ENCODE measurements around the gene STAT3.
"Not testable (repeated sequence)": the region's sequence is repeated elsewhere in the genome, so short reads cannot be mapped to it uniquely, and the experiment has no call there.

STAT3 gene

GRCh38 chr17:42386777-42387657, 1.2 kb downstream of the STAT3 start:
- DNase-seq (ENCODE audit: low spot score), result no peak

GRCh38 chr17:42381898-42382297, 6.3 kb downstream of the STAT3 start:
- no peak for DNase-seq (ENCODE audit: low spot score)

GRCh38 chr17:42380935-42381334, 7.3 kb downstream of the STAT3 start:
- DNase-seq (ENCODE audit: low spot score), result no peak

- DNase-seq (ENCODE audit: low spot score), result peak; percentile 27
Observed at GRCh38 chr17:42378959-42379594, 9.2 kb downstream of the STAT3 start.

DNA sequence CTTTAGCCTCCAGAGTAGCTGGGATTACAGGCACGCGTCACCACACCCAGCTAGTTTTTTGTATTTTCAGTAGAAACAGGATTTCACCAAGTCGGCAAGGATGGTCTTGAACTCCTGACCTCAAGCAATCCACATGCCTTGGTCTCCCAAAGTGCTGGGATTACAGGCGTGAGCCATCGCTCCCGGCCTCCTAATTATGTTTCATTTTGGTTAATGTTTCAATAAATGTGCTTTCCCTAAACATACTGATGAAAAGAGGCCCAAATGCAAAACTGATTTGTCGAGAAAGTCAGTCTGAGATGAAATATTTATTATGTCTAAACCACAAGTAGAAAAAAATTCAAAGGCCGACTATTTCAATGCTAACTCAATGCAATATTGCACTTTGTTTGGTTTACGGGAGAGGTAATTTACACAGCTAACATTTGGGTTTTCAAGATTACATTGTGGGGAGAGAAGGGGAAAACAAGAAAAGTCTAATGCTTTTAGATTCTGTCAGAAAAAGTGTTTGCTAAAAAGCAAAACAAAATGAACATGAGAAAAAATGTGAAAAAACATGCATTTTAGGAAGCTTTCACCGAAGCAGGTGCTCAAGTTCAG, 9.8 kb downstream of the STAT3 start:
- DNase-seq (ENCODE audit: low spot score), result no peak

DNA sequence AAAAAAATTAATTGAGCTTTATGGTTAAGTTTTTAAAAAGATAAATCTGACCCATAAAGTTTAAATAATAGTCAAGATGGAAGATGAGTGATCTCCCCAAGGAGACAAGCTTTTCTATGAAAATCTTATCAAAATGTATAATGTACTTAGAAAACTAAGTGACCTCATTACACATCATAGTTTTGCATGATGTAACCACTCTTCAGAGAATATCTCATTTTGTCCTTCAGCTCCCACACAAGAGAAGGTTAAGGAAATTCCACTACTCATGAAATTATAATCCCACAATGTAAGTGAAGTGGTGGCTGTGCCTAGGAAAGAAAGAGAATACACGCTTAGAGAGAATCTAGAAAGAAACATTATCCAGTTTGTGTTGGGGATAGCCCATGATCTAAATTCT, 14.3 kb downstream of the STAT3 start:
- DNase-seq (ENCODE audit: low spot score), result no peak

DNA sequence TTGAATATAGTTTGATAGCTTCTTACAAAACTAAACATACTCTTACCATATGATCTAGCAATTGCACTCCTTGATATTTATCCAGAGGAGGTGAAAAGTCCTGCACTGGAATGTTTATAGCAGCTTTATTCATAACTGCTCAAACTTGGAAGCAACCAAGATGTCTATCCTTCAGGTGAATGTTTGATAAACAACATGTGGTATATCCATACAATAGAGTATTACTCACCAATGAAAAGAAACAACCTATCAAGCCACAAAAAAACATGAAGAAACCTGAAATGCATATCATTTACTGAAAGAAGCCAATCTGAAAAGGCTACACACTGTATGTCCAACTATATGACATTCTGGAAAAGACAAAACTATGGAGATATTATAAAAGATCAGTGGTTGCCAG, 16.1 kb downstream of the STAT3 start:
- DNase-seq (ENCODE audit: low spot score), result no peak

DNA sequence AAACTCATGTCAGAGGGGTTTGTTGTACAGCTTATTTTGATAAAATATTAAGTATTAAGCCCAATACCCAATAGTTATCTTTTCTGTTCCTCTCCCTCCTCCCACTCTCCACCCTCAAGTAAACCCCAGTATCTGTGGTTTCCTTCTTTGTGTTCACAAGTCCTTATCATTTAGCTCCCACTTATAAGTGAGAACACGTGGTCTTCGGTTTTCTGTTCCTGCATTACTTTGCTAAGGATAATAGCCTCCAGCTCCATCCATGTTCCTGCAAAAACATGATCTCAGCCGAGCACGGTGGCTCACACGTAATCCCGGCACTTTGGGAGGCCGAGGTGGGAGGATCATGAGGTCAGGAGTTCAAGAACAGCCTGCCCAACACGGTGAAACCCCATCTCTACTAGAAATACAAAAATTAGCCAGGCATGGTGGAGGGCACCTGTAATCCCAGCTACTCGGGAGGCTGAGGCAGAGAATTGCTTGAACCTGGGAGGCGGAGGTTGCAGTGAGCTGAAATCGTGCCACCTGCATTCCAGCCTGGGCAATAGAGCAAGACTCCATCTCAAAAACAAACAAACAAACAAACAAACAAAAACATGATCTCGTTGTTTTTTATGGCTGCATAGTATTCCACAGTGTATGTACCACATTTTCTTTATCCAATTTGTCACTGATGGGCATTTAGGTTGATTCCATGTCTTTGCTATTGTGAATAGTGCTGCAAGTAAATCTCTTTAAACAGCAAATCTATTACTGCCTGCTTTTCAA, 19.3 kb downstream of the STAT3 start:
- DNase-seq (ENCODE audit: low spot score), result not testable (repeated sequence)

GRCh38 chr17:42368310-42368709, 19.9 kb downstream of the STAT3 start:
- not testable (repeated sequence) for DNase-seq (ENCODE audit: low spot score)

DNA sequence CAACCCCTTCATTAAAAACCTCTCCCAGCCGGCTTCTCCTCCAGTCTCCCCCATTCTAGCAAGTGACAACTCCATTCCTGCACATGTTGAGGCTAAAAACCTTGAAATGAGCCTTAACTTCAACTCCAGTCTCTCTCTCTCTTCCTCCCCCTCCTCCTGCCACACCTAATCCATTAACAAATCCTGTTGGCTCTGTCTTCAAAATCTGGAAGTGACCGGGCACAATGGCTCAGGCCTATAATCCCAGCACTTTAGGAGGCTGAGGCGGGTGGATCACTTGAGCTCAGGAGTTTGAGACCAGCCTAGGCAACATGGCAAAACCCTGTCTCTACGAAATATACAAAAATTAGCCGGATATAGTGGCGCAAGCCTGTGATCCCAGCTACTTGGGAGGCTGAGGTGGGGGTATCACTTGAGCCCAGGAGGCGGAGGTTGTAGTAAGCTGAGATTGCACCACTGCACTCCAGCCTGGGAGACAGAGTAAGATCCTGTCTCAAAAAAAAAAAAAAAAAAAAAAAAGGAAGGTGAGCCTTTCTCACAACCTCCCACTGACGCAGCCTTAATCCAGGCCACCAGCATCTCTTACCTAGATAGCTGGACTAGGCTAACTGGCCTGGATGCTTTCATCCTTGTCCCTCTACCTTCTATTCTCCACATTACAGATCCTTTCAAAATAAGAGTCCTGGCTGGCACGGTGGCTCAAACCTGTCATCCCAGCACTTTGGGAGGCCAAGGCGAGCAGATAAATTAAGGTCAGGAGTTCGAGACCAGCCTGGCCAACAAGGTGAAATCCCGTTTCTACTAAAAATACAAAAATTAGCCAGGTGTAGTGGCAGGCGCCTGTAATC, 21.8 kb downstream of the STAT3 start:
- not testable (repeated sequence) for DNase-seq (ENCODE audit: low spot score)

DNA sequence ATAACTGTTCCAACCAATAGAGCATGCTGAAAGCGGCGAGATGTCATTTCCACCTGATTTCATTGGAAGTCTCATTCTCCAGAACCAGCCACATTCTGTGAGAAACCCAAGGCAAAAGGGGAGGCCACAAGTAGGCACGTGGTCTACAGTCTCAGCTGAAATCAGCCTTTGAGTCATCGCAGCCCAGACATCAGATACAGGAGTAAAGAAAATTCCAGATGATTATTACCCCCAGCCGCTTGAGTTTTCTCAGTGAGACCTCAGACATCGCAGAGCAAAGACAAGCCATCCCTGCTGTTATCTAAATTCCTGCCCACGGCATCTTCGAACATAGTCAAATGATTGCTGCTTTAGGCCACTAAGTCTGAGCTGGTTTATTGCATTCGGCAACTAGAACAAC, 23.1 kb downstream of the STAT3 start:
- no peak for DNase-seq (ENCODE audit: low spot score)

GRCh38 chr17:42363767-42364585, 24.3 kb downstream of the STAT3 start:
- DNase-seq (ENCODE audit: low spot score), result no peak

- DNase-seq (ENCODE audit: low spot score), result no peak
Observed at GRCh38 chr17:42363231-42363630, 25.0 kb downstream of the STAT3 start.

GRCh38 chr17:42362245-42362961, 25.8 kb downstream of the STAT3 start:
- DNase-seq (ENCODE audit: low spot score), result no peak

- no peak for DNase-seq (ENCODE audit: low spot score)
Observed at GRCh38 chr17:42361781-42362186, 26.5 kb downstream of the STAT3 start.

GRCh38 chr17:42360388-42360787, 27.9 kb downstream of the STAT3 start:
- not testable (repeated sequence) for DNase-seq (ENCODE audit: low spot score)

- no peak for DNase-seq (ENCODE audit: low spot score)
Observed at GRCh38 chr17:42359133-42359532, 29.1 kb downstream of the STAT3 start.

GRCh38 chr17:42358434-42358833, 29.8 kb downstream of the STAT3 start:
- no peak for DNase-seq (ENCODE audit: low spot score)

- DNase-seq (ENCODE audit: low spot score), result no peak
Observed at GRCh38 chr17:42354956-42355843, 33.0 kb downstream of the STAT3 start.

Measured in Ammon's horn (tissue), 1 donor.